IPS-18c (cell line): ENCODE results near the gene ZDHHC24.
"Not testable (repeated sequence)": the region's sequence is repeated elsewhere in the genome, so short reads cannot be mapped to it uniquely, and the experiment has no call there.

Experiments used
- H3K4me3 ChIP-seq: 2 replicates; pipeline ENCODE4 v1.7.0; 2013; ENCODE audit warnings: low read depth, mild to moderate bottlenecking, low read length, moderate library complexity; ENCODE audit not compliant: insufficient read depth
- H3K9me3 ChIP-seq: one replicate; pipeline ENCODE4 v1.6.1; 2013; ENCODE audit warnings: mild to moderate bottlenecking, low read length, moderate library complexity; ENCODE audit not compliant: control insufficient read depth, insufficient read depth

The ZDHHC24 gene

DNA sequence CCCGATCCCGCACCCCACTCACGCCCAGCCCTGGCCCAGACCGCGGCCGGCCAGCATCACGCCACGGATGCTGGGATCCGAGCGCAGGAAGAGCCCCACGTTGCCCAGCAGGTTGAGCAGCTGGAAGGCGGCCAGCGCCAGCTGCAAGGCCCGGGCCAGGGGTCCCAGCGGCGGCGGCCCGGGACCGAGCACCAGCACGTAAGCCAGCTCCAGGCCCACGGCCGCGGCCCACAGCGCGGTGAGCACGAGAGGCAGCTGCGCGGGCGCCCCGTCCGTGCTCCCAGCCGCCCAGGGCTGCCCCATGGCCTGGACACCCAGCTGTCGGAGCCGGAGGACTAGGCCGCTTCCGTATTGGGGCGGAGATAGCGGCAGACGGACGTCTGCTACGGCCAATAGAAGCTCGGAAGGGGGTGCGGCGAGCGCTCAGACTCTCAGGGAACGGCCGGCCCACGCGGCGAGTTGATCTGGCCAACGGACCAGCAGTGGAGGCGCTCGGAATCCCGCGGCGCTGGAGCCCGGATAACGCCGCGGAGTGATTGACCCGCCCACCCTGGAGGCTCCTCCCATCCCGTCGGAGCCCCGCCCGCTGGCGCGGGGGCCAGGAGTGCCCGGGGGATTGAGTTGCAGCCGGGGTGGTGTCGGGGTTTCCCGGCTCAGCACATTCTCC, at the start of gene ZDHHC24:
Gene ZDHHC24 (minus strand): TSS at position 348 of the 667 bp plus-strand sequence. CDS start 45 bp downstream, at position 303.
- Histone ChIP-seq H3K9me3 (no peaks in the 10 kb centered on the region), H3K4me3 (peak within 1 kb of the TSS; percentile 95)

GRCh38 chr11:66595245-66595904, 49.5 kb upstream of the ZDHHC24 start:
- no peak overlapping the region for H3K4me3 ChIP-seq

GRCh38 chr11:66593650-66594049, 47.8 kb upstream of the ZDHHC24 start:
- peak overlapping the region; percentile 56 for H3K4me3 ChIP-seq
- H3K9me3 ChIP-seq: peaks cover 4% of the 10 kb centered on the region

More at GRCh38 chr11:66595245-66595904, 49.5 kb upstream of the ZDHHC24 start:
- H3K9me3 ChIP-seq: peaks cover 4% of the 10 kb centered on the region

DNA sequence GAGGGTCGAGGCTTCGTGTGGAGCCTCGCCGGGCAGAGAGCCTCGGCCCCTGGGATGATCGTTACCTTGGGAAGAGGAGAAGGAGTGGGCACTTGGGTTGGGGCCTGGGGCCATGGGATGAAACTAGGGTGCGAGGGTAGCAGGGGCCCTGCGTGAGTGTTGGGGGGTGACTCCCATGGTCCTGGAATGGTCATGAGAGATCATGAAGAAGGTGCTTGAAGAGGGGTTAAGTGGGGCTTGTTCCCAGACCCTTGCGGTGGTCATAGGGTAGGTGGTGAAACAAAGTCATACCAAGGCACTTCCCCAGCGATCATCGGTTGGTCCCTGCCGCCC, 47.4 kb upstream of the ZDHHC24 start:
- H3K9me3 ChIP-seq: peaks cover 4% of the 10 kb centered on the region
- H3K4me3 ChIP-seq: peak overlapping the region; percentile 56

- Histone ChIP-seq H3K4me3 (peak within 1 kb of the TSS; percentile 56), H3K9me3 (peaks cover 4% of the 10 kb centered on the region)
Measured at GRCh38 chr11:66592457-66593302, 46.8 kb upstream of the ZDHHC24 start, which contains the start of the genes CCDC87 and CCS. CCDC87 (minus strand) TSS chr11:66593063; CDS start chr11:66593015, 48 bp downstream. CCS (plus strand) TSS chr11:66593185; CDS start chr11:66593262, 77 bp downstream.

GRCh38 chr11:66591175-66591574, 45.3 kb upstream of the ZDHHC24 start:
- H3K4me3 ChIP-seq: no peak overlapping the region
- peaks cover 4% of the 10 kb centered on the region for H3K9me3 ChIP-seq

GRCh38 chr11:66589996-66590675, 44.3 kb upstream of the ZDHHC24 start:
- Histone ChIP-seq H3K4me3 (no peak overlapping the region), H3K9me3 (peaks cover 4% of the 10 kb centered on the region)

DNA sequence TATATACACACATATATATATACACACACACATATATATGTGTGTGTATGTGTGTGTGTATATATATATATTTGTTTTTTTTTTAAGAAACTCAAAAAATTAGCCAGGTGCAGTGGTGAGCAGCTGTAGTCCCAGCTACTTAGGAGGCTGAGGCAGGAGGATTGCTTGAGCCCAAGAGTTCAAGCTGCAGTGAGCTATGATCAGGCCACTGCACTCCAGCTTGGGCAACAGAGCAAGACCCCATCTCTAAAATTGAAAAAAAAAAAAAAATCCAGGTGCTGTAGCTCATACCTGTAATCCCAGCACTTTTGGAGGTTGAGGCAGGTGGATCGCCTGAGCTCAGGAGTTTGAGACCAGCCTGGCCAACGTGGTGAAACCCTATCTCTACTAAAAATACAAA, 43.5 kb upstream of the ZDHHC24 start:
- not testable (repeated sequence) for H3K4me3 ChIP-seq, H3K9me3 ChIP-seq

GRCh38 chr11:66586136-66586535, 40.3 kb upstream of the ZDHHC24 start:
- Histone ChIP-seq H3K4me3 (no peak overlapping the region), H3K9me3 (no peaks in the 10 kb centered on the region)

DNA sequence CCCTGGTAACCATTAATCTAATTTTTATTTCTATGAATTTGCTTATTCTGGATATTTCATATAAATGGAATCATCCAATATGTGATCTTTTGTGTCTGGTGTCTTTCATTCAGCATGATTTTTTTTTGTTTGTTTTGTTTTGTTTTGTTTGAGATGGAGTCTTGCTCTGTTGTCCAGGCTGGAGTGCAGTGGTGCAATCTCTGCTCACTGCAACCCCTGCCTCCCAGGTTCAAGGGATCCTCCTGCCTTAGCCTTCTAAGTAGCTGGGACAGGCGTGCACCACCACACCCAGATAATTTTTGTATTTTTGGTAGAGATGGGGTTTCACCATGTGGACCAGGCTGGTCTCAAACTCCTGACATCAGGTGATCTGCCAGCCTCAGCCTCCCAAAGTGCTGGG, 39.6 kb upstream of the ZDHHC24 start:
- H3K9me3 ChIP-seq, H3K4me3 ChIP-seq: not testable (repeated sequence)

- H3K4me3 ChIP-seq, H3K9me3 ChIP-seq: not testable (repeated sequence)
Measured at GRCh38 chr11:66582565-66583147, 36.8 kb upstream of the ZDHHC24 start.

DNA sequence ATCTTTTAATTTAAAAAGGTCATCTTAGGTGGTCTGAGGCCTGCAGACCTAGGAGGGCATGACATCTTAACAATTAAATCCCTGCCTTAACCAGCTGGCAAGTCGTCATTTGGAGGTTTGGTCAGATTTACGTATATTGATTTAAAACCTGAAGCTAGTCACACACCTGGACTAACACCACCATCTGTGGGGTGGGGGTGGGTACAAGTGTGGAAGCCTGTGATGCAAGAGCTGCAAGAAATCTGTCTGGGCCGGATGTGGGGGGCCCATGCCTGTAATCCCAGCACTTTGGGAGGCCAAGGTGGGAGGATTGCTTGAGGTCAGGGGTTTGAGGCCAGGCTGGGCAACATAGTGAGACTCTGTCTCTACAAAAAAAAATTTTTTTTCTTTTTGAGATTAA, 35.4 kb upstream of the ZDHHC24 start:
- no peaks in the 10 kb centered on the region for H3K9me3 ChIP-seq
- H3K4me3 ChIP-seq: no peak overlapping the region

GRCh38 chr11:66580803-66581202, 35.0 kb upstream of the ZDHHC24 start:
- no peaks in the 10 kb centered on the region for H3K9me3 ChIP-seq
- no peak overlapping the region for H3K4me3 ChIP-seq

- Histone ChIP-seq H3K9me3 (no peaks in the 10 kb centered on the region), H3K4me3 (no peak overlapping the region)
Measured at GRCh38 chr11:66579017-66579606, 33.3 kb upstream of the ZDHHC24 start.

DNA sequence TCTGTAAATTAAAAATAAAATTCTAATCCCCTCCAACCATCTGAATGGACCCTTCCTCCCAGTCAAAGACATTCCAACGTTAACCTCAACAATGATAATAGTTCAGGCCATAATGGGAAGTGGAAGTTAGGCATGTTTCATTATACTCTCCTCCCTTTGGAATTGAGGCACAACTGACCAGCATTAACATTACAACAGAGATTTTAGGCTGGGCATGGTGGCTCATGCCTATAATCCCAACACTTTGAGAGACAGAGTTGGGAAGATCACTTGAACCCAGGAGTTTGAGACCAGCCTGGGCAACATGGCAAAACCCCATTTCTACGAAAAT, 25.0 kb upstream of the ZDHHC24 start:
- Histone ChIP-seq H3K4me3 (no peak overlapping the region), H3K9me3 (peaks cover 2% of the 10 kb centered on the region)

DNA sequence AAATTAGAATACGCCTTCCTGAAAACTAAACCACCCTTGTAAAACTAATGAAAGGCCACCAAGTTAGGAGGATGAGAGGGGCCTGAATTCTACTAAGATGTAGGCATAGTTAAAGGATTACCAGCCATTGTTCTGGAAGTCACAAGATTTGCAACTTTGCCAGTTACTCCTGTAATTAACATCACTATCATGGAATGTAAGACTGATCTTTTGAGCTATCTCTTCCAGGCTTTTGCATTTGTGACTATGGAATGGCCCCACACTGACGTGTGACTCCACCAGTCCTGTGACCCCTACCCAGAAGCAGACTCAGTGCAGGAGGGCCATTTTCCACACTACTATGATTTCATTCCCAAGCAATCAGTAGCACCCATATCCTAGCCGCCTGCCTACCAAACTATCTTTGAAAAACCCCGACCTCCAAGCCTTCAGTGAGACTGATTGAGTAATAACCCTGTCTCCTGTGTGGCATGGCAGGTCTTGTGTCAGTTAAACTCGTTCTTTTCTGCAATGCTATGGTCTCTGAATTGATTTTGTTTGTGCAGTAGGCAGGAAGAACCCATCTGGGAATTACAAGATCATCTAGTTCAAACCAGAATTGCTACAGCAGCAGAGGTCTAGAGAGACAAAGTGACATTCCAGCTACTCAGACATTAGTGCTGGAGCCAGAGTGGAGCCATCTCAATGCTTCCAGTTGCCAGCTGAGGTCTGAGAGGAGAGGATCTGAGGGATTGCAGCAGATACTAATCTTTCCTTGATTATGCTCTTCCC, 24.4 kb upstream of the ZDHHC24 start:
- H3K4me3 ChIP-seq: no peak overlapping the region
- H3K9me3 ChIP-seq: peaks cover 2% of the 10 kb centered on the region
